ENCODE results near the gene GAREM2.
A peak's percentile ranks its signal among the peaks of the same experiment; 100 is the strongest.

The GAREM2 gene

DNA sequence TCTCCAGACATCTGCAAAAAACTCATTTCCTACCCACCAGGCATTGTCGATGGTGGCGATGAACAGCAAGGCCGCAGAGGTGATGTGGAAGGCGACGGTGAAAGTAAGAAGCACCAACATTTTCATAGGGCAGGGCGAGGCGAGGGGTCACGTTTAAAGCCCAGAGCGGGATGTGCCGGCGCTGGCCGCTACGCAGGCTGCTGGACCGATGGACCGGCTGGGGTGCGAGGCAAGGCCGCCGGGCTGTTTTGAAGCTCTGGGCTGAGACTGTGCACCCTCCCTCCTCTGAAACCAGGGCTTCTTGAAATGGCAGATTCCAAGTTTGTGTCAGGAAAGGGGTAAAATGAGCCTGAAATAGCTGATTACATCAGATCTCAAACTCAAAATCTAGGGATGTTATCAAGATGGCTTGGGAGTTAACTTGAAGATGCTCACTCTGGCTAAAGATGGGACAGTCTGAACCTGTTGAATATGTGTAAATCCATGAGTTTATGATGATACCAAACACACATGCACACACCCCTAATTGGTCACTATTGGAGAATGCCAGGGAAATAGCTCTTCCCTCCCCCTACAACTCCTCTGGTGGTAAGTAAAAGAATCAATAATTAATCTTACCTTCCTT, 31.6 kb upstream of the GAREM2 start:
- TF ChIP-seq ZNF768 (tag by site-specific recombination; IDR thresholded peaks at IDR 0.05) (no peak), ZNF341 (tag by site-specific recombination; IDR thresholded peaks at IDR 0.05; ENCODE audit: low read depth) (0 out of 2 replicates have a peak, but pooled peaks have one; percentile 22), SCRT2 (tag by site-specific recombination; IDR thresholded peaks at IDR 0.05) (peak; percentile 76)
- TF ChIP-seq, protein P1, sequence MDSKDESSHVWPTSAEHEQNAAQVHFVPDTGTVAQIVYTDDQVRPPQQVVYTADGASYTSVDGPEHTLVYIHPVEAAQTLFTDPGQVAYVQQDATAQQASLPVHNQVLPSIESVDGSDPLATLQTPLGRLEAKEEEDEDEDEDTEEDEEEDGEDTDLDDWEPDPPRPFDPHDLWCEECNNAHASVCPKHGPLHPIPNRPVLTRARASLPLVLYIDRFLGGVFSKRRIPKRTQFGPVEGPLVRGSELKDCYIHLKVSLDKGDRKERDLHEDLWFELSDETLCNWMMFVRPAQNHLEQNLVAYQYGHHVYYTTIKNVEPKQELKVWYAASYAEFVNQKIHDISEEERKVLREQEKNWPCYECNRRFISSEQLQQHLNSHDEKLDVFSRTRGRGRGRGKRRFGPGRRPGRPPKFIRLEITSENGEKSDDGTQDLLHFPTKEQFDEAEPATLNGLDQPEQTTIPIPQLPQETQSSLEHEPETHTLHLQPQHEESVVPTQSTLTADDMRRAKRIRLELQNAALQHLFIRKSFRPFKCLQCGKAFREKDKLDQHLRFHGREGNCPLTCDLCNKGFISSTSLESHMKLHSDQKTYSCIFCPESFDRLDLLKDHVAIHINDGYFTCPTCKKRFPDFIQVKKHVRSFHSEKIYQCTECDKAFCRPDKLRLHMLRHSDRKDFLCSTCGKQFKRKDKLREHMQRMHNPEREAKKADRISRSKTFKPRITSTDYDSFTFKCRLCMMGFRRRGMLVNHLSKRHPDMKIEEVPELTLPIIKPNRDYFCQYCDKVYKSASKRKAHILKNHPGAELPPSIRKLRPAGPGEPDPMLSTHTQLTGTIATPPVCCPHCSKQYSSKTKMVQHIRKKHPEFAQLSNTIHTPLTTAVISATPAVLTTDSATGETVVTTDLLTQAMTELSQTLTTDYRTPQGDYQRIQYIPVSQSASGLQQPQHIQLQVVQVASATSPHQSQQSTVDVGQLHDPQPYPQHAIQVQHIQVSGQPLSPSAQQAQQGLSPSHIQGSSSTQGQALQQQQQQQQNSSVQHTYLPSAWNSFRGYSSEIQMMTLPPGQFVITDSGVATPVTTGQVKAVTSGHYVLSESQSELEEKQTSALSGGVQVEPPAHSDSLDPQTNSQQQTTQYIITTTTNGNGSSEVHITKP (tag by site-specific recombination; IDR thresholded peaks at IDR 0.05): peak; percentile 95
- Histone ChIP-seq H3K36me3 (ENCODE audit: control insufficient read depth in 2 of 2, insufficient read depth in 1 of 2, low read length in 2 of 2) (peaks cover 0 to 4% of the 10 kb centered on the region in 2 experiments; a peak in 2 of 3 replicates), H3K27ac (ENCODE audit: extremely low read depth, low read depth, low read length) (no peak overlapping the region), H3K9me3 (ENCODE audit: control insufficient read depth, insufficient read depth, low read depth, low read length) (no peaks in the 10 kb centered on the region), H3K4me3 (ENCODE audit: low read depth, low read length) (no peak overlapping the region), H3K4me1 (ENCODE audit: control insufficient read depth, insufficient read depth, low read length) (peaks cover 9% of the 10 kb centered on the region)
- POLR2A ChIA-PET: interaction anchor here (1.2 kb wide), 1 partner anchor 53 kb away, joined by 4 read pairs; no protein-coding TSS in a partner anchor
- CTCF ChIA-PET: interaction anchor here (0.5 to 3.5 kb wide), 5 partner anchors 17 to 287 kb away, joined by 3 to 16 read pairs (median 3); no protein-coding TSS in a partner anchor

DNA sequence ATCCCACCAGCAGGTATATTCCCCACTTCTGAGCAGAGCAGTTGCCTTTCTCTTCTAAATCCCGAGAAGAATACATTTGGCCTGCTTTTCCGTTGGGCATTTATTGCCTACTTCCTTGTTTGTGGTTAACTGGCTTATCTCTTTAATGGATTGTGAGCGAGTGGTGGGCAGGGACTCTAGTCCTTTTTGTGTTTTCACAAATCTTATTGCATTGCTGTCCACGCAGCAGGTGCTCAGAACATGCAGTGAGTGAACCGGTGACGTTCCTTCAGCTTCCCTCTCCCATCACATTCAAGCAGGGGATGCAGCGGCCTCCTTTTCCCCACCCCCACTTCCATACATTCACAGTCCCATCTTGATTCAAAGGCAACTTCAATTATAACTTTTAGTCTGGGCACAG, 28.9 kb upstream of the GAREM2 start:
- H3K27ac ChIP-seq (ENCODE audit: extremely low read depth, low read depth, low read length): no peak overlapping the region
- ChIA-PET POLR2A (no interaction called here), CTCF (interaction anchor here (0.6 to 5.4 kb wide), 16 partner anchors 49 to 353 kb away, joined by 3 to 70 read pairs (median 8); no protein-coding TSS in a partner anchor)
- H3K4me1 ChIP-seq (ENCODE audit: control insufficient read depth, insufficient read depth, low read length): 0 out of 2 replicates have a peak, but pooled peaks cover 5% of the 10 kb centered on the region
- no peak overlapping the region for H3K4me3 ChIP-seq (ENCODE audit: low read depth, low read length)
- H3K9me3 ChIP-seq (ENCODE audit: control insufficient read depth, insufficient read depth, low read depth, low read length): no peaks in the 10 kb centered on the region
- no peaks in the 10 kb centered on the region for H3K36me3 ChIP-seq (ENCODE audit: control insufficient read depth in 2 of 2, insufficient read depth in 1 of 2, low read length in 2 of 2)
- TF ChIP-seq, protein P2, sequence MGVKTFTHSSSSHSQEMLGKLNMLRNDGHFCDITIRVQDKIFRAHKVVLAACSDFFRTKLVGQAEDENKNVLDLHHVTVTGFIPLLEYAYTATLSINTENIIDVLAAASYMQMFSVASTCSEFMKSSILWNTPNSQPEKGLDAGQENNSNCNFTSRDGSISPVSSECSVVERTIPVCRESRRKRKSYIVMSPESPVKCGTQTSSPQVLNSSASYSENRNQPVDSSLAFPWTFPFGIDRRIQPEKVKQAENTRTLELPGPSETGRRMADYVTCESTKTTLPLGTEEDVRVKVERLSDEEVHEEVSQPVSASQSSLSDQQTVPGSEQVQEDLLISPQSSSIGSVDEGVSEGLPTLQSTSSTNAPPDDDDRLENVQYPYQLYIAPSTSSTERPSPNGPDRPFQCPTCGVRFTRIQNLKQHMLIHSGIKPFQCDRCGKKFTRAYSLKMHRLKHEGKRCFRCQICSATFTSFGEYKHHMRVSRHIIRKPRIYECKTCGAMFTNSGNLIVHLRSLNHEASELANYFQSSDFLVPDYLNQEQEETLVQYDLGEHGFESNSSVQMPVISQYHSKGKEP (tag by site-specific recombination; IDR thresholded peaks at IDR 0.05): peak; percentile 91
- TF ChIP-seq ZNF843 (tag by site-specific recombination; IDR thresholded peaks at IDR 0.05) (peak; percentile 50; the same call in 1 of the 2 replicates), ZNF561 (tag by site-specific recombination; IDR thresholded peaks at IDR 0.05; ENCODE audit: borderline replicate concordance) (no peak), ZXDB (tag by site-specific recombination; IDR thresholded peaks at IDR 0.05) (peak; percentile 27; the same call in 1 of the 2 replicates), EGR2 (tag by site-specific recombination; IDR thresholded peaks at IDR 0.05; ENCODE audit: low read depth) (0 out of 2 replicates have a peak, but pooled peaks have one; percentile 27), SCRT1 (tag by site-specific recombination; IDR thresholded peaks at IDR 0.05; ENCODE audit: borderline replicate concordance) (peak; percentile 49; the same call in 1 of the 2 replicates), ZNF558 (tag by site-specific recombination; IDR thresholded peaks at IDR 0.05) (no peak), MZF1 (tag by site-specific recombination; IDR thresholded peaks at IDR 0.05; ENCODE audit: borderline replicate concordance) (peak; percentile 39; the same call in 1 of the 2 replicates), ZNF514 (tag by site-specific recombination; IDR thresholded peaks at IDR 0.05) (no peak), FEZF1 (tag by site-specific recombination; IDR thresholded peaks at IDR 0.05) (peak; percentile 66), ZIC2 (tag by site-specific recombination; IDR thresholded peaks at IDR 0.05) (peak; percentile 74)
- TF ChIP-seq, protein P3, sequence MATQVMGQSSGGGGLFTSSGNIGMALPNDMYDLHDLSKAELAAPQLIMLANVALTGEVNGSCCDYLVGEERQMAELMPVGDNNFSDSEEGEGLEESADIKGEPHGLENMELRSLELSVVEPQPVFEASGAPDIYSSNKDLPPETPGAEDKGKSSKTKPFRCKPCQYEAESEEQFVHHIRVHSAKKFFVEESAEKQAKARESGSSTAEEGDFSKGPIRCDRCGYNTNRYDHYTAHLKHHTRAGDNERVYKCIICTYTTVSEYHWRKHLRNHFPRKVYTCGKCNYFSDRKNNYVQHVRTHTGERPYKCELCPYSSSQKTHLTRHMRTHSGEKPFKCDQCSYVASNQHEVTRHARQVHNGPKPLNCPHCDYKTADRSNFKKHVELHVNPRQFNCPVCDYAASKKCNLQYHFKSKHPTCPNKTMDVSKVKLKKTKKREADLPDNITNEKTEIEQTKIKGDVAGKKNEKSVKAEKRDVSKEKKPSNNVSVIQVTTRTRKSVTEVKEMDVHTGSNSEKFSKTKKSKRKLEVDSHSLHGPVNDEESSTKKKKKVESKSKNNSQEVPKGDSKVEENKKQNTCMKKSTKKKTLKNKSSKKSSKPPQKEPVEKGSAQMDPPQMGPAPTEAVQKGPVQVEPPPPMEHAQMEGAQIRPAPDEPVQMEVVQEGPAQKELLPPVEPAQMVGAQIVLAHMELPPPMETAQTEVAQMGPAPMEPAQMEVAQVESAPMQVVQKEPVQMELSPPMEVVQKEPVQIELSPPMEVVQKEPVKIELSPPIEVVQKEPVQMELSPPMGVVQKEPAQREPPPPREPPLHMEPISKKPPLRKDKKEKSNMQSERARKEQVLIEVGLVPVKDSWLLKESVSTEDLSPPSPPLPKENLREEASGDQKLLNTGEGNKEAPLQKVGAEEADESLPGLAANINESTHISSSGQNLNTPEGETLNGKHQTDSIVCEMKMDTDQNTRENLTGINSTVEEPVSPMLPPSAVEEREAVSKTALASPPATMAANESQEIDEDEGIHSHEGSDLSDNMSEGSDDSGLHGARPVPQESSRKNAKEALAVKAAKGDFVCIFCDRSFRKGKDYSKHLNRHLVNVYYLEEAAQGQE (tag by site-specific recombination; IDR thresholded peaks at IDR 0.05): peak; percentile 72
- TF ChIP-seq, protein P4, sequence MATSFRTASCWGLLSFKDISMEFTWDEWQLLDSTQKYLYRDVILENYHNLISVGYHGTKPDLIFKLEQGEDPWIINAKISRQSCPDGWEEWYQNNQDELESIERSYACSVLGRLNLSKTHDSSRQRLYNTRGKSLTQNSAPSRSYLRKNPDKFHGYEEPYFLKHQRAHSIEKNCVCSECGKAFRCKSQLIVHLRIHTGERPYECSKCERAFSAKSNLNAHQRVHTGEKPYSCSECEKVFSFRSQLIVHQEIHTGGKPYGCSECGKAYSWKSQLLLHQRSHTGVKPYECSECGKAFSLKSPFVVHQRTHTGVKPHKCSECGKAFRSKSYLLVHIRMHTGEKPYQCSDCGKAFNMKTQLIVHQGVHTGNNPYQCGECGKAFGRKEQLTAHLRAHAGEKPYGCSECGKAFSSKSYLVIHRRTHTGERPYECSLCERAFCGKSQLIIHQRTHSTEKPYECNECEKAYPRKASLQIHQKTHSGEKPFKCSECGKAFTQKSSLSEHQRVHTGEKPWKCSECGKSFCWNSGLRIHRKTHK (tag by site-specific recombination; IDR thresholded peaks at IDR 0.05): no peak
- TF ChIP-seq, protein P5, sequence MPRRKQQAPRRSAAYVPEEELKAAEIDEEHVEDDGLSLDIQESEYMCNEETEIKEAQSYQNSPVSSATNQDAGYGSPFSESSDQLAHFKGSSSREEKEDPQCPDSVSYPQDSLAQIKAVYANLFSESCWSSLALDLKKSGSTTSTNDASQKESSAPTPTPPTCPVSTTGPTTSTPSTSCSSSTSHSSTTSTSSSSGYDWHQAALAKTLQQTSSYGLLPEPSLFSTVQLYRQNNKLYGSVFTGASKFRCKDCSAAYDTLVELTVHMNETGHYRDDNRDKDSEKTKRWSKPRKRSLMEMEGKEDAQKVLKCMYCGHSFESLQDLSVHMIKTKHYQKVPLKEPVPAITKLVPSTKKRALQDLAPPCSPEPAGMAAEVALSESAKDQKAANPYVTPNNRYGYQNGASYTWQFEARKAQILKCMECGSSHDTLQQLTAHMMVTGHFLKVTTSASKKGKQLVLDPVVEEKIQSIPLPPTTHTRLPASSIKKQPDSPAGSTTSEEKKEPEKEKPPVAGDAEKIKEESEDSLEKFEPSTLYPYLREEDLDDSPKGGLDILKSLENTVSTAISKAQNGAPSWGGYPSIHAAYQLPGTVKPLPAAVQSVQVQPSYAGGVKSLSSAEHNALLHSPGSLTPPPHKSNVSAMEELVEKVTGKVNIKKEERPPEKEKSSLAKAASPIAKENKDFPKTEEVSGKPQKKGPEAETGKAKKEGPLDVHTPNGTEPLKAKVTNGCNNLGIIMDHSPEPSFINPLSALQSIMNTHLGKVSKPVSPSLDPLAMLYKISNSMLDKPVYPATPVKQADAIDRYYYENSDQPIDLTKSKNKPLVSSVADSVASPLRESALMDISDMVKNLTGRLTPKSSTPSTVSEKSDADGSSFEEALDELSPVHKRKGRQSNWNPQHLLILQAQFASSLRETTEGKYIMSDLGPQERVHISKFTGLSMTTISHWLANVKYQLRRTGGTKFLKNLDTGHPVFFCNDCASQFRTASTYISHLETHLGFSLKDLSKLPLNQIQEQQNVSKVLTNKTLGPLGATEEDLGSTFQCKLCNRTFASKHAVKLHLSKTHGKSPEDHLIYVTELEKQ (tag by site-specific recombination; IDR thresholded peaks at IDR 0.05; ENCODE audit: borderline replicate concordance): peak; percentile 13; the same call in 1 of the 2 replicates
